ENCODE data around the gene VANGL1.

DNA sequence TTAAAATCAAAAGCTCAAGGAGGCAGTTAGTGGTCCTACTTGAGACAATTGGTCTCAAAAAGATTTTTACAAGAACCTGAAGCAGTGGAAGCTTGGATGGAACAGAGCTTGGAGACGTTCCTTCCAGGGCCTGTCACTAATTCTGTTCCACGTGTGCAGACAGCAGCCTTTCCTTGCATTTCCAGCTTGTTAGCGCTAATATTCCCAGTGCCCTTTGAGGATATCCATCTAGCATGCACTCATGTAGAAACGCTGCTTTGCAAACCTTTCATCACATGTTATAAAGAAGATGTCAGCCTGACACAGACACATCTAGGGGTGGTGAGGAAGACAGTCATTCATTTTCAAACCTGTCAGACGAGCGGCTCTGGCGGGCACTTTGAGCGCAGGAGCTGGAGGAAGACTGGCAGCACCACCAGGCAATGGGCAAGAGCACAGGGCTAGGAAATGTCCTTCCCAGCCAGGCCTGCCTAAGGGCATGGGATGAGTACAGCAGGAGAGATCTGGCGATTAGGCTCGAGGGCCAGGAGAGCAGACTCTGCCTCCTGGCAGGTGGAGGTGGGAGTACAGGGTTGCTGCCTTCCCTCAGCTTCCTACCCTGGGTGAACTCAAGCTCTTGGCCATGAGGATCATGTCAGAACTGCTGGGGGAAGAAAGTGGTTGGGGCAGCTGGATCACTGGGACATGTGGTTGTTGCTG lies 71.3 kb downstream of the VANGL1 start:
- TF ChIP-seq CTCF (IDR thresholded peaks at IDR 0.05) (no peak), POLR2A (IDR thresholded peaks at IDR 0.05) (no peak)
